Measurements from ENCODE around the gene SLC12A7.

DNA sequence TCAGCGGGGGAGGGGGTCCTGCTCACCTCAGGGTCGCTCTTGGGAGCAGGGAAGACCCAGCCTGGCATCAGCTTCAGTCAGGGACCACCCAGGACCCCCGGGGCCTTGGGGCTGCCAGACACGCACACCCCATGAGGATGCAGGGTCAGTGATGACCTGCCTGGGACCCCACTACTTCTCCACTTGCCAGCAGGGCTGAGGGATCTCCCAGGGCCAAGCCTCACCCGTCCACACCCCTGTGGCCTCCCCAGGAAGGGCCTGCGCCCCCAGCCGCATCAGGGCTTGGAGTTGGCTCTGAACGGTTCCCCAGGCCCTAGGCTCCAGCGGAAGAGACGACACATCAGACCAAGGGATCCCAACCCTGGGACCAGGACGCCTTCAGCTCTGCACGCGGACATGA, 33.7 kb downstream of the SLC12A7 start:
- TF ChIP-seq, protein P1, sequence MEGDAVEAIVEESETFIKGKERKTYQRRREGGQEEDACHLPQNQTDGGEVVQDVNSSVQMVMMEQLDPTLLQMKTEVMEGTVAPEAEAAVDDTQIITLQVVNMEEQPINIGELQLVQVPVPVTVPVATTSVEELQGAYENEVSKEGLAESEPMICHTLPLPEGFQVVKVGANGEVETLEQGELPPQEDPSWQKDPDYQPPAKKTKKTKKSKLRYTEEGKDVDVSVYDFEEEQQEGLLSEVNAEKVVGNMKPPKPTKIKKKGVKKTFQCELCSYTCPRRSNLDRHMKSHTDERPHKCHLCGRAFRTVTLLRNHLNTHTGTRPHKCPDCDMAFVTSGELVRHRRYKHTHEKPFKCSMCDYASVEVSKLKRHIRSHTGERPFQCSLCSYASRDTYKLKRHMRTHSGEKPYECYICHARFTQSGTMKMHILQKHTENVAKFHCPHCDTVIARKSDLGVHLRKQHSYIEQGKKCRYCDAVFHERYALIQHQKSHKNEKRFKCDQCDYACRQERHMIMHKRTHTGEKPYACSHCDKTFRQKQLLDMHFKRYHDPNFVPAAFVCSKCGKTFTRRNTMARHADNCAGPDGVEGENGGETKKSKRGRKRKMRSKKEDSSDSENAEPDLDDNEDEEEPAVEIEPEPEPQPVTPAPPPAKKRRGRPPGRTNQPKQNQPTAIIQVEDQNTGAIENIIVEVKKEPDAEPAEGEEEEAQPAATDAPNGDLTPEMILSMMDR (conservative IDR thresholded peaks at IDR 0.05): no peak
- no peak for TF ChIP-seq ZFX (IDR thresholded peaks at IDR 0.05)
